ENCODE measurements around the gene UGT2B15.
"Not testable (repeated sequence)": the region's sequence is repeated elsewhere in the genome, so short reads cannot be mapped to it uniquely, and the experiment has no call there.

The UGT2B15 gene

GRCh38 chr4:68655764-68656444 lies 14.5 kb downstream of the UGT2B15 start:
- DNase-seq: no peak

- DNase-seq: no peak
Observed at GRCh38 chr4:68654946-68655721, 15.3 kb downstream of the UGT2B15 start.

- no peak for DNase-seq
Observed at GRCh38 chr4:68651932-68652331, 18.5 kb downstream of the UGT2B15 start.

GRCh38 chr4:68630371-68630770 lies 40.1 kb downstream of the UGT2B15 start:
- no peak for DNase-seq

GRCh38 chr4:68622731-68623130 lies 47.7 kb downstream of the UGT2B15 start:
- not testable (repeated sequence) for DNase-seq

GRCh38 chr4:68617003-68617698 lies 53.3 kb downstream of the UGT2B15 start:
- DNase-seq: no peak

- DNase-seq: no peak
Observed at GRCh38 chr4:68615699-68616422, 54.6 kb downstream of the UGT2B15 start.

- DNase-seq: no peak
Observed at GRCh38 chr4:68613752-68614151, 56.7 kb downstream of the UGT2B15 start.

- no peak for DNase-seq
Observed at GRCh38 chr4:68606240-68606639, 64.2 kb downstream of the UGT2B15 start.

GRCh38 chr4:68599150-68599549 lies 71.3 kb downstream of the UGT2B15 start:
- DNase-seq: no peak

- DNase-seq: no peak
Observed at GRCh38 chr4:68597482-68597881, 73.0 kb downstream of the UGT2B15 start.
